Measurements from ENCODE around the gene CORIN.
"Not testable (repeated sequence)": the region's sequence is repeated elsewhere in the genome, so short reads cannot be mapped to it uniquely, and the experiment has no call there.

CORIN gene

DNA sequence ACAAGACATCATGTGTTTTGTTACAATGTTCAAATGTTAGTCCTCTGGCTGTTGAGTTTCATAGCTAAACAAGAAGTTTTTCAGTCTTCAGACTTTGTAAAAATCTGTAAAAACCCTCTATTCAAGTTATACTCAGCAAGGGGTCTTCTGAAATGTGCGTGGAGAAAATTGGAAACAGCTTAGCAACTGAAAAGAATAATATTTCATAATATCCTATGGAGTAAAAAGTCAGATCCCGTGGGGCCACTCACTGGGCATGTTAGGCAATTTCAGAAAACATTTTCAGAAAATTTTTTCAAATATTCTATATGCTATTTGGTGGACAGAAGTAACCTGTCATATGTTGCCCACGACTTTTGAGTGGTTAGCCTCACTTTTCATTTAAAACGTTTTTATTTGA is 118.3 kb downstream of the CORIN start:
- DNase-seq, result no peak

DNA sequence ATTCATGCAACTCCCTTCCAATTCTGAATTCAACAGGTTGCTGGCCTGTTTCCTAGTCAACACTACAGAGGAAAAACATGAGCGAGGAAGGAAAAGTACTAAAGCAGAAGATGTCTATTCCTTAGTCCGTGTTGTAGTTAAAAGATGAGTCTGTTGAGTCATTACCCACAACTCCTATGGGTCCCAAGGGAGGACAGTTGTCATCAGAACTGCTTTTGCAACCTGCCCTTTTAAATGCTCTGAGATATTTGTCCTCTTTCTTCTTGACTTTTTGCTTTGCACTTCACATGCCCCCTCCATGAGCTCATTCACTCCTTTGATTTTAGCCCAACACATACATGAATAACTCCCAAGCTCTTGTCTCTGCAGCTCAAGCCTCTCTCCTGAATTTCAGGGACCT is 119.2 kb downstream of the CORIN start:
- no peak for DNase-seq

DNA sequence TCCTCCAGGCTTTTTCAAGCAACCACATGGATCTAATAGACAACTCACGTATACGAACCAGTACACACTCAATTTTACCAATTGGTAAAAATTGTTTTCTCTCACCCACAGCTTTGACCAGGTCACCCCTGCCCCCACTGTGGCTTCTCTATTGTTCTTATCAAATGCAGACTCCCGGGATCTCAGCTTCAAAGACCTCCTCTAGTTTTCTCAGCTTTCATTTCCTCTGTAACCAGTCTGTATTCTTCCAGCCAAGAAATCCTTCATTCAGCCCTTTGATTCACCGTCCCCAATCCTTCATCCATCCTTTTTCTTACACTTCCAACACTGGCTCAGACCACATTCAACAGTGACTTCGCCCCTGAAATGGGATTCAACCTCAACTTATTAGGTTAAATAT is 120.7 kb downstream of the CORIN start:
- no peak for DNase-seq

DNA sequence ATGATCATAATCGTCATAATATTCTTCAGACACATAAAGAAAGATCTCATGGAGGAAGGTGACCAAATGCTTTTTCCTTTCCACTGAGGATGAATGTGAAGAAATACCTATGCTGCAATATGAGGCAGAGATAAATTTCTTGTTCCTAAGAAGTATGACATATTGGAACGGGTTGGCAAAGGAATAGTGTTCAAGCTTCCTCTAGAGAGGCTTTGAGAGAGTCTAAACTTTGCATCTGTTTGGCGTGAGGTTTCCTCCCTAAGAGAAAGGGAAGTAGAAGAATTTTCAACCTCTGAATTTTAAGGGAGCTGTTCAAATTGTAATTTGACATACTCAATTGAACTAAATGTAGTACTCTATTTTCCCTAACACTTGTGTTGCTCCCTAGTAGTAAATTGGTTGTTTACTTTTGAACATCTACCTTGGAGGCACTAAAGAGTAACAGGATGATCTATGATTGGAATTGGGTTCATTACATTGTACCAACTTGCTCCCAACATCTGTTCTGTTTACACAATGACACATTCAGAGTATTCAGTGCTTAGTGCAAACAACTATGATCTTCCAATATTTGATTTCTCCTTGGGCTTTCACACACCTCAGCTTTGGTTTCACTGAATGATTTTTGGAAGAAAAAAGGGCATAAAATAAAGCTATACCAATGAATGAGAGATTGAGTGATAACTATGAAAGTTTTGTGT is 122.0 kb downstream of the CORIN start:
- DNase-seq, result peak; percentile 91

DNA sequence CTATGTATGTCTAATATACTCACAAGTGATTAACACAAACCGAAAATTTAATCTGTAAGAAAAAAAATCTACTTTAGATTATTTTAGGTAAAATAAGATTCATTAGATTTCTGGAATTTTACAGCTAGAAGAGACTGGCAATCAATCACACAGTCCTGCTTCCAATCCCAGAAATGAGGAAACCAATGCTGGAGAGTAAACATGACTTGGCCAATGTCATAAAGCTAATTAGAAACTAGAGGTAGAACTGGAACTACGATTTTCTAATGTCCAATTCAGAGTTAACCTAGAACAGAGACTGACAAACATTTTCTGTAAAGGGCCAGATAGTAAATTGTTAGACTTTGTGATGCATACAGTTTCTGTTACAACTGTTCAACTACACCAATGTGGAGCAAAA is 123.6 kb downstream of the CORIN start:
- DNase-seq, result no peak

DNA sequence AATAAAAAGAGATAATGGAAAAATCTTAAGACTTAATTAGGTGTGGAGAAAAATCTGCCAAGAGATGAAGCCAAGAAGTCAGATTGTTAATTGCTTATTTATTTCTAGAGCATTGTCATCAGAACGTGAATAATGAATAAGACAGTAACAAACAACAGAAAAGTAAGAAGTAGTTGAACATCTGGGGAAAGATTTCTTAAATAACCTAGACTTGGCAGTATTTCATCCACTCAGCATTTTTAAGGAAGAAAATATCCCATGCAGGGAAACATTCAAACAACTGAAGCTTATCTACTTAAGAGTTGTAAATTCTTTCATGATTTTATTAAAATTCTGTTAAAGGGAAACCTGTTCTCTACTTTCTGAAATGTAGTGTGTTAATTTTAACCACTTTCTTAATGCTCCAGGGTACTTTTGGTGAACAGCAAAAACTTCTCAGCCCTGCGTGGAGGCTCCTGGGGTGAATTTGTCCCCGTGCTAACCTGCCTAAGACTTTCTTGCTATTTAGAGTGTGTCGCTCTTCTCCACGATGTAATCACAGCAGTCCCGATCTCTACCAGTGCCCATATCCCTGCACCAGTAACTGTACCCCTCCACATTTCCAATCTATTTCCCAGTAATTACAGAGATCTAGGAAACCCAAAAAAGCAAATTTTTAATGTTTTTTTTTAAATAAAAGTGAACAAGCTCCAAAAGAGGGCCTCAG is 124.6 kb downstream of the CORIN start:
- no peak for DNase-seq

DNA sequence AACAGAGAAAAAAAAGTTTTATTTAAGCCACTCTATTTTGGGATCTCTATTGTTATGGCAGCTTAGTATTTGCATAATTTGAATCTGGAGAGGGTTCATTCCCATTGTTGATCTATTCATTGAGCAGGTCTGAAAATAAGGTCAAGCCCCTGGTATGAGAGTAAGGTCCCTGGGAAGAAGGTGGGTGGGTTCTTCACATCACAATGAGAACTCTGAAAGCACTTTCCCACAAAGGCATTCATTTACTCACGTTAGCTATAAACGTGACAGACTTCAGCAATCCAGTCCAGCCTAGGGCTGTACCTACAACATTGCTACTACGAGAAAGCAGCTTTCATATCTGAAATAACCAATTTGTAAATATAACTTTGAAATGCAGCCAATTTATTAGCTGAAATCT is 126.2 kb downstream of the CORIN start:
- no peak for DNase-seq

DNA sequence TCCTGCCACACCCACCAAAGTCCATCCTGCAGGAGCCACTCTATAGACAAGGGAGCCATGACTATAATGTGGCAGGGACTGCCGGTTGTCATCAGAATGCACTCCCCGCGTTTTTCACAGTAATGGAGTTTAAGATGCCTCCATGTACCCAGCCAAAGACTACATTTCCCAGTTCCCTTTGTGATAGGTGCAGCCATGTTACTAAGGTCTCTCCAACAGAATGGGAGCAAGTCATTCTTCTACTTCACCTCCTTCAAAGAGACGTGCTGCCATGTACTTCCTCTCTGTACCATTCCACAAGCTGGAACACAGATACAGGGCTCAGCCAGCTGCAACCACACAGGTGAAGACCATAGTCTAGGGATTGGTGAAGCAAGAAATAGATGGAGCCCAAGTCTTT is 126.7 kb downstream of the CORIN start:
- no peak for DNase-seq

DNA sequence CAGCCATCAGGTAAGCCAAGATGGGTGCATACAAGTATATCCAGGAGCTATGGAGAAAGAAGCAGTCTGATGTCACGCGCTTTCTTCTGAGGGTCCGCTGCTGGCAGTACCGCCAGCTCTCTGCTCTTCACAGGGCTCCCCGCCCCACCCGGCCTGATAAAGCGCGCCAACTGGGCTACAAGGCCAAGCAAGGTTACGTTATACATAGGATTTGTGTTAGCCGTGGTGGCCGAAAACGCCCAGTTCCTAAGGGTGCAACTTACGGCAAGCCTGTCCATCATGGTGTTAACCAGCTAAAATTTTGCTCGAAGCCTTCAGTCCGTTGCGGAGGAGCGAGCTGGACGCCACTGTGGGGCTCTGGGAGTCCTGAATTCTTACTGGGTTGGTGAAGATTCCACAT is 131.5 kb downstream of the CORIN start:
- DNase-seq, result not testable (repeated sequence)

DNA sequence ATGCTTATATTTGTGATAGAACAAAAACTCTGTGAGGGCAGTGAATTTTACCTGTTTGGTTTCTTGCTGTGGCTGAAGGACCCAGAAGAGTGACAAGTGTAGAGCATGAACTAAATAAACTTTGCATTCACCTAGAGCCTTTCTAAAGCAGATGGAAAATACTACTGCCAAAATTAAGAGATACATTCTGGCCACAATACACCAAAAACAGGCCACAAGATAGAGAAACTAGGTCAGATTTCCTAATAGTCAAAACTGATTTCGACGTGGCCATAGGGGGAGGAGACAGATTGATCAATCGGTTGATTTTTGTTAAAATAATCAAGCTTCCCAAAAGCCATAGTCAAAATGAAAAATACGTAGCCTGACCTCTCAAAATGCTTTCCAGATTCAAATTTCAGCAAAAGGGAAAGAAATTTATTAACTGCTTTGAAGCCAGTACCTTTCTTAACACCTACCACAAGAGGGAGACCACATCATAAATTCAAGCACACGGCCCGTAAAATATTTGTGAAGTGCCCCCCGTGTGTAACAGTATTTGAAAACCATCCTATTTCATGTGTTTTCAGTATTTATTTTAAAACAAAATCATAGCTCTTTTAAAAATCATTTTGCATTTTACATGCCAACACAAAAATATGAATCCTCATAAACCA is 132.4 kb downstream of the CORIN start:
- DNase-seq, result peak; percentile 69

DNA sequence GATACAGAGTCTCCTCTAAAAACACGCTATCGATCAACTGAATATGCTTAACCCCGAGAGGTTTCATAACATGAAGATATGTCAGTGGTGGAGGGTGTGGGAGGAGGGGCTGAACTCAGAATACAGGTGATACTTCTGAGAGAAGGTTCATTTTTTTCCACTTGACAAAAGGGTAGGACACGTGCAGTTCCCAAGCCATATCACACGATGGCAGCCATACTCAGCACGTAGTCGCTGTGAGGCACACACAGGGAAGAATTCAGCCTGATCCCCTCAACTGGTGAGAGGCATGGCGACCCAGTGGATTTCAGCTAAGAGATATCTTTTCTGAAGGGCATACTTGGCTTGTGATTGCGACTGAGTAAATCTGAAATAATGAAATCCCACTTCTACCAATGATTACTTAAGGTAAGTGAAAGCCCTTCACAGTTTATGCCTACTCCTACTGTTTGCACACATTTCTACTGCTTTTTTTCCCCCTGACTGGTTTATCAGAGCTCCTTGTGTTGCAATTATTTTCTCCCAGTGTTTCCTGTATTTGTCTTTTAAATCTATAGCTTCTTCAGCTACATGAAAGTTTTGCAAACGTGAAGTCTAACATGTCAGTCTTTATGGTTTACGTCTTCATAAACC is 133.1 kb downstream of the CORIN start:
- DNase-seq, result peak; percentile 92

DNA sequence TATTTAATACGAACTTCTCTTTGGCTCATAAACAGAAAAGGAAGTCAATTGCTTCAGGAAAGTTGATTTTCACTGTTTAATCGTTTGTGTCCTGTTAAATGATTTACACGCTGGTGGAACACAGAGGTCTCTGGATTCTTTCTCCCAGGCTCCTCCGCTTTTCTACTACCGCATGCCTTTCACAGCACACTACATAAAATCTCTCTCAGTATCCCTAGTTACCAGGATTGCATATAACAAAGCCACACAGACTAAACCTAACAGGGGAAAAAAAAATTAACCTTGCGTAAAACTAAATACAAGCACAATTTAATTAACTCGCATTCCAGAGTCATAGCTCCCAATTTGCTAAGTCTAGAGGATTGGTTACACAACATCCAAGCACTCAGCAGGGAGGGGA is 133.9 kb downstream of the CORIN start:
- no peak for DNase-seq

DNA sequence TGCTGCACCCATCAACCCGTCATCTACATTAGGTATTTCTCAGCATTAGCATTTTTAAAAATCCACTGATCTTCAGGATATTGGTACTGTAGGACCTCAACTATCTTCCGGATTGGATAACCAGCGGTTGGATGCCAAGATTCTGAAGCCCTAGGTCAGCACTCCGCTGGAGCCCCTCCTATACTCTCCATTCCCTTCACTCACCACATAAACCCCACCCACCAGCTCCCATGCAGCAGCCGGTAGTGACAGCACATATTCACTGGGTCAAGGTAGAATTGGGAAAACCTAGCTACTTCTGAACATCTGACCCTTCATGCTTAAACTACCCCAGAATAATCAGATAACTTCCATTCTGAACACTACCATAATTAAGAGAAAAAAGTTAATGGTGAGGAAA is 134.9 kb downstream of the CORIN start:
- no peak for DNase-seq

DNA sequence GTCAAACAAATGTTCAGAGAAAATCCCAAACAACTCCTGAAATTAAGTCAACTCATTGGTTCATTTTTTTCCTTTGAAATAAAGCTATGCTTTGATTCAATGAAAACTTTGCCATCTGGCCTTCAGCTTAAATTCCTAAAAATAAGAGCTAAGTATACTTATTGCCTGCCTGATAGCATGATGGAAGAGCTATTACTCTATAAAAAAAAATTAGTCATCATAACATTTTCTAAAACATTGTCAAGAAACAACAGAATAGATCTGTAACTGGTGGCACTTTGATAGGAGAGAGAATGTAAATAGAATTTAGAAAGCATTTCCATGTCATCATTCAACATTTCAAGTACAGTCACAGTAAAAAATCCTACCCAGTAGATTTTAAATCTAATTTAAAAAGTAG is 136.6 kb downstream of the CORIN start:
- DNase-seq, result no peak

DNA sequence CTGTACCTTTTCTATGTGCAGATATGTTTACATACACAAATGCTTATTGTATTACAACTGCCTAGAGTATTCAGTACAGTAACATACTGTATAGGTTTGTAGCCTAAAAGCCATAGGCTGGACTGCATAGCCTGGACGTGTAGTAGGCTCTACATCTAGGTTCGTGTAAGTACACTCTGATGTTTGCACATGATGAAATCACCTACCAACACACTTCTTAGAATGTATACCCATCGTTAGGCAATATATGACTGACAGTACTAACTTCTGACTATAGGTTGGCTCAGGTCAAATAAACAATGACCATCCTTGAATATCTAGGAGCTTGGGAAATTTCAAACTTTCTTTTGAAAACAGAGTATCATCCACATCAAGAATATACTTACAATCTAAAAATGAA is 139.0 kb downstream of the CORIN start:
- DNase-seq, result peak; percentile 19

DNA sequence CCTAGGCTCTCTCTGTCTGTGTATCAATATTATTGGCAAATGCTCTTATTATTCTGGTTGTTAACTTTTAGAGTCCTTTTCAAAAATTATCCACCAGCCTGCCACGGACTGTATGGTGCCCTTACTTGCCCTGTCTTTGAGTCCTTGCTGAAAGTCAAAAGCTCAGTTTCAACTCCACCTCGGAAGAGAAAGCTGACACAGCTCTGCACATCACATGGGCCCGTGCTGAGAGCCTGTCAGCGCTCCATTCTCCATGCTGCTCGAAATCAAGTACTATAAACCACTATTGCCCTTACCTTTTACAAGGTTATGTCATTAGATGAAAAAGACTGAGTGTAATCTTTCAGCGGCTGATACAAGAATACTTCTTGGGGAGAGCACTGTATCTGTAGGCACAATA is 141.0 kb downstream of the CORIN start:
- DNase-seq, result no peak

DNA sequence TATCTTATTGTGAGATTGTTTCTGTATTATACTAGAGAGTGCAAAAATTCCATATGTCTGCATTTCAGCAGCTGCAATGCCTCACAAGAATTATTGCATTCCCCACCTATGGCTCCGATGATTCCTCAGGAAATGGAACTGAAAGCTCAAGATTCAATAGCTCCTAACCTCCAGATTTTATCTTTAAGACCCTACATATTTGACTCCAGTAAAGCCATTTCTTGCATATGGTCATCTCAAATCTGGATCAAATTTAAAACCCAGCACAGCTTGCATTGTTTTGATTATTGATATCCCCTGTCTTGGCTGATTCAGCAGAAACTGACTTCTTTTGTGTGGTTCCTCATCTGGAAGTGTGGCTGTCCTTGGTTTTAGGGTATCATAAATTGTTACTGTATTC is 142.6 kb downstream of the CORIN start:
- DNase-seq, result no peak

DNA sequence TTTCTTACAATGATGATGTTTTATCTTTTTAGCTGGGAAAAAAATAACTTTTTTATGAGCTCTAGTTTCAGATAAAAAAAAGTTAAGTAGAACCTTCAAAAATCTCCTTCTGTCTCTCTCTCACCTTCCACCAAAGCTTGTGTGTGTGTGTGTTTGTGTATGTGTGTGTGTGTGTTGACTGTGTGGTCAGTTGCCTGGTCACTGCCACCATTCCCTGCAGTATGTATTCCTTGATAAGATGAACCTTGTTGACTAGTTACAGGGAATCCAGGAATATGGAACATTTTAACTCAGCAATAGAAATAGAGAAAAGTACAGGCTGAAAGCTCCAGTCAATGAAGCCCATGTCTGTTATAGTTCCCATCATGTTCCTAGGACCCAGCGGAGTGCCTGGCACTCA is 143.5 kb downstream of the CORIN start:
- DNase-seq, result peak; percentile 24

DNA sequence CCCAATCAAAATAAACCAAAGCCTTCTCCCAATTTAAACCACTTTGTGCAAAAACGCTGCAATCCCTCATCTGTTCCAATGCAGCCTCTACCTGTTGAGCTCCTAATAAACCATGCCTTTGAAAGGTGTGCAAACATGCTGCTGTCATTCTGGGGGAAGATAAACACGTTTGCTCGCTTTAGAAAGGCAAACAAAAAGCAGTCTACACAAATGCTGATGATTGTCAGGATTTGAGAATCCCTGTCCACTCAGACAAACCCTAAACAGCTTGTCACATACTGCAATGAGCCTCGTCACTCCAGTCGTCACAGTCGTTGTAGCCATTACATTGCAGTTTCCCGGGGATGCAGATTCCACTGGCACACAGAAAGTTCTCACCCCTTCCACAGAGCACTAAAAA is 145.2 kb downstream of the CORIN start:
- peak; percentile 98 for DNase-seq

DNA sequence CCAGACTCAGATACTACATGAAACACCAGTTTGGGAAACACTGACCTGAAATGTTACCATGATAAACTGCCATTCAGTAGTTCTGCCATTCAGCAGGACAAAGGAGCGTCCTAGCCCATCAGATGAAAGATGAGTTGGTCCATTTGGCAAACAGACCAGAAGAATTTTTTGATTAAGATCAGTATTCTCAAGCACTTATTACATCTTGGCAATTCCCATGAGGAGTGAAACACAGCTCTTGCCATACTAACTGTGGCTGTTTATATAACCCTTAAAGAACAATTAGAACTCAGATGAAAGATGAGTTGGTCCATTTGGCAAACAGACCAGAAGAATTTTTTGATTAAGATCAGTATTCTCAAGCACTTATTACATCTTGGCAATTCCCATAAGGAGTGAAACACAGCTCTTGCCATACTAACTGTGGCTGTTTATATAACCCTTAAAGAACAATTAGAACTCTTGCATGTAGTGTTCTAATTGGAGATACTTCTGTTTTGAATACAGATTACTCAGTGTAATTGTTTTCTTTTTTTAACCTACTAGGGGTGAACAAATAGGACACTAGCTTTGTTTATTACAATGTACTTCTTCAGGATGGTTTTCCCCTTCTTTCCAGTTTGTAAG is 146.0 kb downstream of the CORIN start:
- DNase-seq, result not testable (repeated sequence)

DNA sequence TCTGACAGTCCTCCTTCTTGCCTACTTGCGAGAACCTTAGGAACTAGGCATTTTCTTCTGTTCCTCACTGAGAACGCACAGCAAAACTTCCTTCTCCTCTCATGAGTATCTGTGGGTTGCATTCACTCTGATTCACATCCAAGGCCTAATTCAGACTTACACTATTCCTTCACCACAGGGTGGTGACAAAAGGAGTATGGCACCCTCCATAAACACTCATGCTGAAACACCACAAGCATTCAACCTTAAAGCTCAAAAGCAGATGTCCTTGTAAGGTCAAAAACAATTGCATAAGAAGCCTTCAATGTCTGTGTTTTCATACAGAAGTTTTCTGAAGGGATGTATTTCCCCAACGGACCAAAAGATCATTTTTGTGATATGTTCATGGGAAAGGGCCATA is 147.3 kb downstream of the CORIN start:
- no peak for DNase-seq

DNA sequence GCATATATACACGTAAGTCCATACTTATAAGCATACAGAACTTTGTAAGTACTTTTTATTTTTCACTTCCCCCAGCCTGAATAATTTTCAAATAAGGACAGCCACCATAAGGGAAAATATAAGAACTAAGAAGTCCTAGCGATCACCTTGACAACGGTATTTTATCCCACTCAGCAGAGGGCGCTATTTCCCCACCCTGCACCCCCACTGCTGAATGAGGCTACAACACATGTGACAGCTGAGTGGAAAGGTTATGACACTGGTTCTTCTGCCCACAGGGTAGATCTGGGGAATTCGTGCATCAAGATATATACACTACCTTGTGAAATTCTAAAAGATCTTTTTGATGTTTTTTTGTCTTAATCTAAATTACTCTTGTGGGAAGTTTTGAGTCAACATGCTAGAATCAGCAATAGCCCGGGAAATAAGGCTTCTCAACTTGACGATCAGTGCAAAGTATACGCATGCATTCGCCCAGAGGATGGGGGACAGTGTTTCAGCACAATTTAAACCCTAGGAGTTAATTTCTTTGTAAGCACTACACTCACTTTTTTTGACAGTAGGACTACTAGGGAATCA is 151.5 kb downstream of the CORIN start:
- DNase-seq, result peak; percentile 86

DNA sequence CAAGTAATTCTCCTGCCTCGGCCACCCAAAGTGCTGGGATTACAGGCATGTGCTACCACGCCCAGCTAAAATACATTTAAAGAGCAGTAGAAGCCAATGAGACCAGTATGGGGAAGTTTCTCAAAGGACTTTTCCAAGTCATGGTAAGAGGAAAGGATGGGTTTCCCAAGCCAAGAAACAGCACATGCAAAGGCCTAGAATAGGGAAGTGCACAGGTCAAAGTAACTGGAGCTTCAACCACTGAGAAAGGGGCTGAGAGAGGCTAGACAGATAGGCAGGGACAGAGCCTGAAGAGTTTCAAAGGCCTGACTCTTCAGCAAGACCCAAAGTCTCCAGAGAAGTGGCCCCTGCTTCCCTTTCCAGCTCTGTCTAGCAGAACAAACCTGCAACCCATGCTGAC is 162.1 kb downstream of the CORIN start:
- no peak for DNase-seq
